ENCODE data around the gene KIF7.
"Not testable (repeated sequence)": the region's sequence is repeated elsewhere in the genome, so short reads cannot be mapped to it uniquely, and the experiment has no call there.

KIF7 gene

GRCh38 chr15:89690276-89691218, 35.3 kb upstream of the KIF7 start, which contains the start of the genes PEX11A and WDR93:
TSS of gene PEX11A (minus strand) at chr15:89690754. CDS start at chr15:89690632, 122 bp downstream.
TSS of gene WDR93 (plus strand) at chr15:89690811. CDS start at chr15:89701747, 10,936 bp downstream.
- TF ChIP-seq CTCF (IDR thresholded peaks at IDR 0.05; ENCODE audit: low read depth, low read length, missing control alignments), result no peak
- in situ Hi-C loops (cut with HindIII; ENCODE audit: low sequenced_read_pairs), result no loop called here
- DNase-seq (ENCODE audit: low read depth), result peak; percentile 11
- peak within 1 kb of the TSS; percentile 69 for H3K4me3 ChIP-seq (ENCODE audit: low read depth, low read length)

DNA sequence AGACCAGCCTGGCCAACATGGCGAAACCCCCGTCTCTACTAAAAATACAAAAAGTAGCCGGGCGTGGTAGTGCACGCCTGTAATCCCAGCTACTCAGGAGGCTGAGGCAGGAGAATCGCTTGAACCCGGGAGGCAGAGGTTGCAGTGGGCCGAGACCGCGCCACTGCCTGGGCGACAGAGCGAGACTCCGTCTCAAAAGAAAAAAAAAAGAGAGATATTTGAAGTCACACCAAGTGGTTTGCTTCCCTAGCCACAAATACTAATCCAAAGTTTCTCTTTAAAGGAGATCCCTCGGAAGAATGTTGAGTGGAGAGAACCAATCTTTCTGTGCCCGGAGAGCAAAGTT, 34.6 kb upstream of the KIF7 start:
- peak overlapping the region; percentile 69 for H3K4me3 ChIP-seq (ENCODE audit: low read depth, low read length)
- DNase-seq (ENCODE audit: low read depth); in situ Hi-C loops (cut with HindIII; ENCODE audit: low sequenced_read_pairs): not testable (repeated sequence)

DNA sequence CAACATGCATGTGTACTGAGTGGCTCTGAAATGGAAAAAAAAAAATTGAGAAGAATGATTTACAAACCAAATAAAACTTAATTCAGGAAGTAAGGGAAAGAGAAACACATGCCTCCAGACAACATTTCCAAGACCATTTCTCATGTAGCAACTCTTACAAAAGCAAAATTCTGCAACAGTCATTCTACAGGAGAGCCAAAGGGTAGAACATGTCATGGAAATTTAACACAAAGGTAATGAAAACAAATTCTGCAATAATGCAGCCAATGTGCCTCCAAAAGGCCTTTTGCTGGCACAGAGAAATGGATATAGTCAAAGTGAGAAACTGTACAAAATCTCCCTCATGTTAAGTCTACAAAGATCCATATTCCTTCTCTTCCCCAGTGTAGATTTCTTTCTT, 31.3 kb upstream of the KIF7 start:
- DNase-seq (ENCODE audit: low read depth), result no peak
- TF ChIP-seq CTCF (IDR thresholded peaks at IDR 0.05; ENCODE audit: low read depth, low read length, missing control alignments), result no peak
- in situ Hi-C loops (cut with HindIII; ENCODE audit: low sequenced_read_pairs), result no loop called here
- no peak overlapping the region for H3K4me3 ChIP-seq (ENCODE audit: low read depth, low read length)

- TF ChIP-seq CTCF (IDR thresholded peaks at IDR 0.05; ENCODE audit: low read depth, low read length, missing control alignments), result no peak
- H3K4me3 ChIP-seq (ENCODE audit: low read depth, low read length), result no peak overlapping the region
- no peak for DNase-seq (ENCODE audit: low read depth)
- in situ Hi-C loops (cut with HindIII; ENCODE audit: low sequenced_read_pairs), result no loop called here
Observed at GRCh38 chr15:89685995-89686394, 30.7 kb upstream of the KIF7 start.

DNA sequence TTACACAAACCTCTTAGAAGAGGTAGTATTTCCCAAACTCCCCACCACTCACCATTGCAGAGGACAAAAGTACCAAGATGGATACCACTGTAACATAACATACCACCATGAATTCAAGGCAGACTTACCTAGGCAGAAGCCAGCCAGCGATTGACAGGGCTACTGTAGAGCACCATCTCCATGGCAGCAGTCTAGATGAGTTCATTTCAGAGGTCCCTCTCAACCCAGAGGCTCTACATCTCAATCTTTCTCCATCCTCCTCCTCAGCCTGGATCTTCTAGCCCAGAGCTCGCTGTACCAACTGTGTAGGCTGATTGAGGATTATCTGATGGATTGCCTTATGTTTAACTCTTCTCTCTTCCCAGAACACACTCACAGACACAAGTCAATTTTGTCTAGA, 25.9 kb upstream of the KIF7 start:
- no peak overlapping the region for H3K4me3 ChIP-seq (ENCODE audit: low read depth, low read length)
- no peak for DNase-seq (ENCODE audit: low read depth)
- TF ChIP-seq CTCF (IDR thresholded peaks at IDR 0.05; ENCODE audit: low read depth, low read length, missing control alignments), result no peak
- in situ Hi-C loops (cut with HindIII; ENCODE audit: low sequenced_read_pairs), result no loop called here

- DNase-seq (ENCODE audit: low read depth), result peak; percentile 63
Observed at GRCh38 chr15:89680282-89680873, 25.1 kb upstream of the KIF7 start.

More at GRCh38 chr15:89680282-89680873, 25.1 kb upstream of the KIF7 start:
- H3K4me3 ChIP-seq (ENCODE audit: low read depth, low read length), result no peak overlapping the region
- TF ChIP-seq CTCF (IDR thresholded peaks at IDR 0.05; ENCODE audit: low read depth, low read length, missing control alignments), result no peak
- in situ Hi-C loops (cut with HindIII; ENCODE audit: low sequenced_read_pairs), result no loop called here

Measured in astrocyte of the cerebellum (primary cell).